ENCODE measurements around the gene DHFR. TPM values are rescaled to one million over a fixed set of nuclear protein-coding genes. Genes with fewer than 3 reads are reported as not detected.
"Not testable (repeated sequence)": the region's sequence is repeated elsewhere in the genome, so short reads cannot be mapped to it uniquely, and the experiment has no call there.

The DHFR gene
- polyA plus RNA-seq (ENCODE audit: insufficient read length in 4 of 4): 10 to 100 TPM; 68.8 to 74.3 (median 70.3) TPM

DNA sequence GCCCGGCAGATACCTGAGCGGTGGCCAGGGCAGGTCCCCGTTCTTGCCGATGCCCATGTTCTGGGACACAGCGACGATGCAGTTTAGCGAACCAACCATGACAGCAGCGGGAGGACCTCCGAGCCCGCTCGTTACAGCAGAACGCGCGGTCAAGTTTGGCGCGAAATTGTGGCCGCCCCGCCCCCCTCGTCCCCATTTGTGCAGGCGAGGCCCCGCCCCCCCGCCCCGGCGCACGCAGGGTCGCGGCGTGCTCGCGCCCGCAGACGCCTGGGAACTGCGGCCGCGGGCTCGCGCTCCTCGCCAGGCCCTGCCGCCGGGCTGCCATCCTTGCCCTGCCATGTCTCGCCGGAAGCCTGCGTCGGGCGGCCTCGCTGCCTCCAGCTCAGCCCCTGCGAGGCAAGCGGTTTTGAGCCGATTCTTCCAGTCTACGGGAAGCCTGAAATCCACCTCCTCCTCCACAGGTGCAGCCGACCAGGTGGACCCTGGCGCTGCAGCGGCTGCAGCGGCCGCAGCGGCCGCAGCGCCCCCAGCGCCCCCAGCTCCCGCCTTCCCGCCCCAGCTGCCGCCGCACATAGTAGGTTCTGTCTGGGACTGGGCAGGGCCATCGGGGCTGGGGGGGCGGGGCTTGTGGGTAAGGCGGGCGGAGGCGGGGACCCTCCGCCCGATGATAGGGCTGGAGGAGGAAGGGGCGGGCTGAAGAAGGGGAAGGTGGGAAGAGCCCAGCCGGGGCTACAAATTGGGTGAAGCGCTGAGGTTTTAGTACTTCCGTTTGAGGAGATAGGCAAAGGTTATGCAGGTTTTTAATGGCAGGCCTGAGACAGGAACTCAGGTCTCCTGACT, at the start of gene DHFR, which contains the start of gene MSH3:
Gene DHFR, minus strand, starts transcription at position 593 of the 840 bp plus-strand sequence. Its CDS starts 494 bp downstream, at position 99.
Gene MSH3, plus strand, starts transcription at position 262 of the 840 bp plus-strand sequence. Its CDS starts 76 bp downstream, at position 338.
- peak; percentile 60 to 83 (median 72) for DNase-seq (ENCODE audit: low read depth in 4 of 4, low spot score in 2 of 4)

DNA sequence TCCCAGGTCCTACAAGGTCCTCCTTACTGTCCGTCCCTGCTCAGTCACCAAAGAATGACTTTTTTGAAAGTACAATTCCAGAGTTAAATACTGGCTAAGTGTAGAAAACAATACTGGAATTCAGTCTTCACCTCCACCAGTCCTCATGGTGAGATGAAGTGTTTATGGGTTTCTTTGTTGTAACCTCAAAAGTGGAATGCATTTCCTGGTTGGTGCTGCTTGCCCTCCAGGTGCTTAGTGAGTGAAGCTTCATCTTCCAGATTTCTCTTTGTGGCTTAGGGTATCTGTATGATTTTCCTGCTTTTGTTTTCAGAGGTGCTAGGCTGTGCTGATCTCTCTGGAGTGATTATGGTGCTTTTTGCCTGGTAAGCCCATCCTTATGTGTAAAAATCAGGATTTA, 49.4 kb upstream of the DHFR start:
- no peak for DNase-seq (ENCODE audit: low read depth in 4 of 4, low spot score in 2 of 4)

DNA sequence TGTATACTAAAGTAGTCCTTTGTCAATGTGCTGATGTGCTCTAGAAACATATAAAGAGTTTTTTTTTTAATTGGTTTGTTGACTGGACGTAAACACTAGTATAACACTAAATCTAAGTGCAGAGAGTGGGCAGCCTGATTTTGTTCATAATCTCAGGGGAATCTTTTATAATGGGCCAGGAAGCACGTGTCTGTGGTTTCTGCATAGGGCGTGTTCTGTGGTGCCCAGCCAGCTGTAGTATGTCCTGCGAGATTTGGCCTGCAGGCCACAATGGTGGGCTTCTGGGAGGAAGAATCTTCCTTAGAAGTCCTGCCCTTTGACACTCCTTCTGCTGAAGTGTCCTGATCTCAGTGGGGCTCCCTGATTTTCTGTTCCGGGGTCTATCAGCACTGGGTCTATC, 49.0 kb upstream of the DHFR start:
- no peak for DNase-seq (ENCODE audit: low read depth in 4 of 4, low spot score in 2 of 4)

DNA sequence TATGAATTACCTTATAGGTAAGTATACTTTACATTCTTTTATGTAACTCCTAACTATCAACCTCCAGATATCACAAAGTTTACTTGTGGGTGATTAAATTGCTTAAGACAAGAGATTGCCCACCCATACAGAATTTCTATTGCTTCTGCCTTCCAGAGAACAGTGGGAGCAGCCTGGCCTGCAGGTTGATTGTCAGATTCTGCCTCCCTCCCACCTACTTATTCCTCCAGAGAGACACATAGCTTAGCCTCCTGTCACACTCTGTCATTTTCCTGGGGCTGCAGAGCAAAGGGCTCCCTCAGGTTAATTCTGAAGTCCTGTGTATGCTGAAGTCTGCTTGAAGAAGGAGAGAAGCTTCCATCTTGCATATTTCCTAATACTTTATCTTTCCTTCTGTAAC, 48.5 kb upstream of the DHFR start:
- no peak for DNase-seq (ENCODE audit: low read depth in 4 of 4, low spot score in 2 of 4)

DNA sequence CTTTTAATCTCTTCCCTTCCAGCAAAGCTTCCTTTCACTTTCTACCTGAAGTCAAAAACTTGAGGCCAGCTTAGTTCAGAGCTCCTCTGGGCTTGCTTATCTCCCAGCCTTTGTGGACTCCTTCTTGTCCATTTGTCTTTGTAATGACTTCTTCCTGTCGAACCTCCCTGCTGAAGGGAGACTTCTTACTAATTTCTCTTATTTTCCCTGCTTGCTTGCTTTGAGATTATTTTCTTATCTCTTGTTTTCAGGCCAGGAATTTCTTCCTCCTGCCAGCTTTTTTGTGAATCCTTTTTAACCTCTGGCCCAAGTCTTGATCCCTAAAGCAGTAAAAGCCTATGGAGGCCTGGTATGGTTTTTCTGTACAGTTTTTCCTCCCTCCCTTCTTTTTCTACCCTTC, 46.8 kb upstream of the DHFR start:
- no peak for DNase-seq (ENCODE audit: low read depth in 4 of 4, low spot score in 2 of 4)

DNA sequence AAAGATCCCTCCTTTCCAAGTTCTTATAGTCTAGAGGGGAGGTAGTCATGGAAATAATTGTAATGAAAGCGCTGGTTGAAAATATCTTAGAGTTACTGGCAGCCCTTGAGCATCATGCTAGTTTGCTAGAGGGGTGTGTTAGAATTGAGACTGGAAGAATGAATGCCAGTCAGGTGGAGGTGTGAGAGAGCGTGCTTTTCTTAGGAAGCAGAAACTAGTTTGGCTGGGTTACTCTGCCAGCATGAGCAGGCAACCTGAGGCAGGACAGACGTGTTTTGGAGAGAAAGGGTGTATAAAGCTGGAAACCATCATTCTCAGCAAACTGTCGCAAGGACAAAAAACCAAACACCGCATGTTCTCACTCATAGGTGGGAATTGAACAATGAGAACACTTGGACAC, 43.6 kb upstream of the DHFR start:
- no peak for DNase-seq (ENCODE audit: low read depth in 4 of 4, low spot score in 2 of 4)

DNA sequence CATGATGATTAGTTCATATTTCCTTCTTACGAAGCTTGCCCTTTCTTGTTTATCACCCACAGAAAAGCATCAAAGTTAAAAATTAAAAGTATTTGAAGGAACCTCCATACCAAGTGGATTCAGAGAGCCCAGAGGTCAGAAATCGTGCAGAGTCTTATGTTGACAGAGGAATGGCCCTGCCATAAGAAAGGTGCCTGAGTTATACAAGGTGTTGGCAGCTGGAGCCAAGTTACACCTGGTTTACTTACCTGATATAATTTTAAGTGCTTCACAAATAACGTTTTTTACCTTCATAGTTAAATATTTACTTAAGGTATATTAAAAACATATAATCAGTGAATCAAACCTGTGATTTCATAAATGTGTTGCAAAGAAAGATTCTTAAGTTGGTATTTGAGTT, 42.3 kb upstream of the DHFR start:
- DNase-seq (ENCODE audit: low read depth in 4 of 4, low spot score in 2 of 4): no peak

DNA sequence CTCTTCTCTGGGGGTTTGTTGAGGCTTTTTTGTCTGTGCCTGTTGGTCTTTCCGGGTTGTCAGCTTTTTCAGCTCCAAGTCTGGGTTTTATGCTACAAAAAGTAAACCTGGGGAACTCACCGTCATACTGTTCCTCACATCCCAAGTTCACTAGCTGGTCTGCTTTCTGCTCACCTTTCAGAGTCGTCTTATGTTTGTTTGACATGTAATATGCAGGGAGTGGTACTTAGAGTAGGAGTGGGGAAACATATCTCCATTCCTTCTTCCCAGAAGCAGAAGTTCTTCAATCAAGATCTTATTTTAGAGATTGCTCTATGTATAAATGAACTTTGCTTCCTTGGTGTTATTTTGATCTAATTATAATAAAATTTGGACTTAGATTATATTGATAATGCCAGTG, 41.7 kb upstream of the DHFR start:
- no peak for DNase-seq (ENCODE audit: low read depth in 4 of 4, low spot score in 2 of 4)

DNA sequence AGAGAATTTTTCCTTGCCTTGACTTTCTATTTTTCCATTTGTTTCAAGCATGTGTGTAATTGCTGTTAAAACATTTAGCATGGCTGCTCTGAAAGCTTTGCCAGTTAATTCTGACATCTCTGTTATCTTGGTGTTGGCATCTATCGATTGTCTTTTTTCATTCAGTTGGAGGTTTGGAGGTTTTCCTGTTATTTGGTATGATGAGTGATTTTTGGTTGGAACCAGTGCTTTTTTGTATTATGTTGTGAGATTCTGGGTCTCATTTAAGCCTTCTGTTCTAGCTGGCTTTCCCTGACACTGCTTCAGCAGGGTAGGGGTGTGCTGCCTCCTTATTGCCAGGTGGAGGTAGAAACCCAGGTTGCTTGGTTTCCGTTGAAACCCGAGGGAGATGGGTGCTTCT, 40.9 kb upstream of the DHFR start:
- DNase-seq (ENCODE audit: low read depth in 4 of 4, low spot score in 2 of 4): no peak

DNA sequence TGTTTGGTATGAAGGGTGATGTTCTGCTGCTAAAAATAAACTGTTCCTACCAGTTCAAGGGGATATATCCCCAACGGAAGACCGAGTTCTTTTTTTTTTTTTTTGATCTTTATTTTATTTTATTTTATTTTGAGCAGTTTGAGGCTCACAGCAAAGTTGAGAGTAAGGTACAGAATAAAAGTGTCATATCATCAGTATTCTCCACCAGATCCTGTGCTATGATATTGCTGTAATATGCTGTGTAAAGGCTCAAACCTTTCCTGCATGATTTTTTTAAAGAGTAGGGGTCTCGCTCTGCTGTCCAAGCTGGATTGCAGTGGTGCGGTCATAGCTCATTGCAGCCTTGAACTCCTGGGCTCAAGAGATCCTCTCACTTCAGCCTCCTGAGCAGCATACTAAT, 34.8 kb upstream of the DHFR start:
- DNase-seq (ENCODE audit: low read depth in 4 of 4, low spot score in 2 of 4): no peak

DNA sequence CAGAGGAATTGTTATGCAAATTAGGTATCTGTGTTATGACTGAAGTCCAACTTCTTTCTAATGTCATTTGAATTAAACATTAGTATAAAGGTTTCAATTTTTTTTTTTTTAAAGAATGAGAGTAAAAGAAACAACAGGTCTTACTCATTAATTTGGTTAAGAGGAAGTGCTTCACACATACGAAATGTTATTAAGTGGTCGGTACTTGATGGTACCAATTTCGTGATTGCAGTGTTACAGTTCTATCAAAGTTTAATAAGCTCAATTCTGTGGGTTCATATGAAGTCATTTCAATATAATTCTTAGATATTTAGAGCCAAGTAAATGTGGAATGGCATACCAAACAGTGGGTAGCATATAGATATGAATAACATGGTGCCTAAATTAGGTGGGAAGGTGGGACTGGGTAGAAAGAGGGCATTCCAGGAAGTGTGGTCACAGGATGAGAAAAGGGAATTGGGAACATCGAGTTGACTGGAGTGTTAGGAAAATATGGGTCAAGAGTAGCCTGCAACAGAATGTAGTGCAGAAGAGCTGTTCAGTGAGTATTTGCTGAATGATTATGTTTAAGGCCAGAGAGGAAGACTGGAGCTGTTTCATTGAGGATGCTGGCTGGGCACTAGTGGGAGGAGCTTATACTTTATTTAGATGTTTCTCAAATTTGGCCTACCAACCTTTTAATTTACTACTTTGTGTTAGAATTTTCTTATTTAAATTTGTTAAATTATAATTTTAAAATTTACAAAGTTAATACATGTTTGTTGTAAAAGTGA, 34.1 kb upstream of the DHFR start:
- DNase-seq (ENCODE audit: low read depth in 4 of 4, low spot score in 2 of 4): no peak

DNA sequence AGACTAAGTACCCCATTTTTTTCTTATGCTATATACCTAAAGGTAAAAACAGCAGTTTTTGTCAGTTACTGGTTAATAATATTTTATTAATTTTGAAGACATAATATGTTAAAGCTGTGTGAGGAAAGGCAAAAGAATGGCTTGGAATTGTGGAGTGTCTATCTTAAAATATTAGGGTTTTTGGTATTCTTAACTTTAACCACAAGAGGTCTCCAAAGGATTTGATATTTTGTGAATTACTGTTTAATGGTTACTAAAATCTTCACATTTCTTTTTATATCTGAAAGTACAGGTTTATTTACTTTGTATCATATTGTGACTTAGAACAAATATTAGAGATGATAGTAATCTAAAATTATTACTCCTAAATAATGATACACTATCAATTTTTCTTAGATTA, 32.0 kb upstream of the DHFR start:
- DNase-seq (ENCODE audit: low read depth in 4 of 4, low spot score in 2 of 4): peak in 1 of 4 donors; percentile 21

DNA sequence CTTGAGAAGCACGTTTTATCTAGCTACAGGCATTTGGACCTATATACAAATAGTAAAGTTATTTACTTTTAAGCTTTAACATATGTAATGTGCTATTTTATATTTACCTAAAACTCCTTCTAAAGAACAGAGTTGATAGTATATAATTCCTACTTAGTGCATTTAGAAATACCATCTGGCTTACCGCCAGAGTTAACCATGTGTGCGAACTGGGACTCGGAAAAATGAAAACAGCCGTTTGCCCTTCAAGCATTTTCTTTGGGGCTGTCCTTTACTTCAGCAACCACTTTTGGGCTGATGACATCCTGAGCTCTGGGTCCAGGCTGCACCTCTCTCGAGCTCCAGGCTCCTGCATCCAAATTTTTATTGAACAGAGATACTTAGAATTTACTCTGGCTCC, 21.9 kb upstream of the DHFR start:
- no peak for DNase-seq (ENCODE audit: low read depth in 4 of 4, low spot score in 2 of 4)

DNA sequence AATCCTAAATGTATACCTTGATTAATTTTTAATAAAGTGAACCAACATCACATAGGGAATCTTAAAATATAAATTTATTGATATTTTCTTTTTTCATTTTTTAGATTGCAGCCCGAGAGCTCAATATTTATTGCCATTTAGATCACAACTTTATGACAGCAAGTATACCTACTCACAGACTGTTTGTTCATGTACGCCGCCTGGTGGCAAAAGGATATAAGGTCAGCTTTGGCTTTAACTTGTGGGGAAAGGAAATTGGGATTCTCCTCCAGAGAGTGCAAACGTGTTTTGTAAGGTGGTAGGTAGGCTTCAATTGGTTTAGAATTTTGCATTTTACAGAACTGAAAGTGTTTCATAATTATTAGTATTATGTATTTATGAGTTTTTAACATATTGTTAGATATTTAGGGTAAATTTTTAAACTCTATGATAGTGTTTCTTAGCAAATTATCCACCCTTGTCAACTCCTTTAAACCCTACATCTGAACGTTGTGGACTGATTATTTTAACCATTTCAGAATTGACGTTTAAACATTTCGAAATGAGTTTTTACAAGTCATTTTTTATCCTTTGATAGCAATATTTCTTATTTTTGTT, 17.5 kb upstream of the DHFR start:
- DNase-seq (ENCODE audit: low read depth in 4 of 4, low spot score in 2 of 4): peak; percentile 31 to 68 (median 38)

DNA sequence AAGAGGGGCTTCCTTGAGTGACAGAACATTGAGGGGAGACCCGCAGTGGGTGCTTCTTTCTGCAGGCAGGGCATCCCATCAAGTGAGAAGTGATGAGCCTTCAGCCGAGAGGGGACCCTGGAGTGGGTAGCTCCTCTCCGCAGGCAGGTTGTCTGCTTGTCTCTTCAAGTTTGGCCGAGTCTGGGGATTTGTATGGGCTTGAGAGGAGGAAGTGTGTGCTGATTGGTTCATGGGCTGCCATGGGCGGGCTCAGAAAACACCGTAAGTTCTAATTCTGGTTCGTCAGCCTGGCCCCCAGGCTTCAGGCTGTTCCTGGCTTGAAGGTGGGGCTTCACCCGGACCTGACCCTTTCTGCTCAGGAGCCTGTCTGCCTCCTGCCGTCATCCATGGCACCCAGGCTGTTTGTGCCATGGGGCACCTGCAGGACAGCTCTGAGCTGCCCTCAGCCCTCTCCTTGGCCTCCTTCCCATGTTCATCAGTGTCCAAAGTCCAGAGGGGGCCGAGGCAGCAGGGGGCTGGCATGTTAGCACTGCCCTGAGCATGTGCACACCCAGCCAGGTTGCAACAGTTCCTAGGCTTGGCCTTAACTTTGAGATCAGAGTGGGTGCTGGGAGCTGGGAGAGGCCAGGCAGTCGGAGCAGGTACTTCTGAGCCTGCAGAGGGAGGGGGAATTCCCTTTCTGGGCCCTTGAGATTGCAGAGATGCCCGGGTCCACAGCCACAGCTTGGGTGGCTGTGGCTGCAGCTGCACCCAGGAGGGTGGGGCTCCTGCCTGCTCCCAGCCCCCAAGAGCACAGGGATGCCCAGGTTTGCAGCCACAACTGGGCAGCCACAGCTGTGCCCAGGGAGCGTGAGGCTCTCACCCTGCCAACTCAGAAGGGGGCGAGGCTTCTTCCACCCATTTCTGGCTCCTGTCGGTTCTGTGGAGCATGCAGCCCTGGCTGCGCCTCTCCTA, 13.5 kb upstream of the DHFR start:
- DNase-seq (ENCODE audit: low read depth in 4 of 4, low spot score in 2 of 4): no peak

DNA sequence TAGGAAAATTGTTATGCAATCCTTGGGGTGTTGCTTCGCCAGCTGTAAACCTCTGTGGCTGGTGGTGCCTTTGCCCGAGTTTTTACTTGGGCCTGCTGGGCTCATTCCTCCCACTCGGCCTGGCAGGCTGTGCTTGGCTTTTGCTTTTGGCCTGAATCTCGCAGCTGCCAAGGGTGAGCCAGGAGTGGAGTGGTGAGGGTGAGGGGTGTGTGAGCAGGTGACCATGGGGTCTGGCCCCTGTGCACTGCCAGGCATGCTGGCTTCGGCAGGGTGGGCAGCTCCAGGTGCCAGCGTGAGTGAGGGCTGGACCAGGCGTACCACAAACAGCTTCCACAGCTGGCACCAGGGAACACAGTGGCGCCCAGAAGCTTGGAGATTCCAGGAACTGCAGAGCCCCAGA, 12.6 kb upstream of the DHFR start:
- DNase-seq (ENCODE audit: low read depth in 4 of 4, low spot score in 2 of 4): no peak

DNA sequence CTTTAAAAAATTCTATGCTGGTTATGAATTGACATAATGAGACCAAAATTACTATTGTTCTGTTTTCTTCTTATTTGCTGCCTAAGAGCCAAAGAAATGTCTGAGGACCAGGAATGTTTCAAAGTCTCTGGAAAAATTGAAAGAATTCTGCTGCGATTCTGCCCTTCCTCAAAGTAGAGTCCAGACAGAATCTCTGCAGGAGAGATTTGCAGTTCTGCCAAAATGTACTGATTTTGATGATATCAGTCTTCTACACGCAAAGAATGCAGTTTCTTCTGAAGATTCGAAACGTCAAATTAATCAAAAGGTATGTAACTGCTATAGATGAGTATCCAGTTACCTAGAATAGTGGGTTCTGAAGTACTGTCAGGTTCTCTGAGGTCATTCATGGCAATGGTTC, 10.3 kb upstream of the DHFR start:
- DNase-seq (ENCODE audit: low read depth in 4 of 4, low spot score in 2 of 4): no peak

DNA sequence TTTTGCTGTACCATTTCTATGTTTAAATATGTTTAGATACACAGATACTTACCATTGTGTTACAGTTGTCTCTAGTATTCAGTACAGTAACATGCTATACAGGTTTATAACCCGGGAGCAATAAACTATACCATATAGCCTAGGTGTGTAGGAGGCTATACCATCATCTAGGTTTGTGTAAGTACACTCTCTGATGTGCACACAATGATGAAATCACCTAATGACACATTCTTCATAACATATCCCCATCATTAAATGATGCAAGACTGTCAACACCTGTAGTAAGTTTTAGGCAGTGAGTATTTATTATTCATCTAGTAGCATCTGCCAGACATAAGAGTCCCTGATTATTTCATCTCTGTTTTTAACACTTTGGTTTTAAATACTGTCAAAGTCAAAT, 7.3 kb upstream of the DHFR start:
- DNase-seq (ENCODE audit: low read depth in 4 of 4, low spot score in 2 of 4): no peak

DNA sequence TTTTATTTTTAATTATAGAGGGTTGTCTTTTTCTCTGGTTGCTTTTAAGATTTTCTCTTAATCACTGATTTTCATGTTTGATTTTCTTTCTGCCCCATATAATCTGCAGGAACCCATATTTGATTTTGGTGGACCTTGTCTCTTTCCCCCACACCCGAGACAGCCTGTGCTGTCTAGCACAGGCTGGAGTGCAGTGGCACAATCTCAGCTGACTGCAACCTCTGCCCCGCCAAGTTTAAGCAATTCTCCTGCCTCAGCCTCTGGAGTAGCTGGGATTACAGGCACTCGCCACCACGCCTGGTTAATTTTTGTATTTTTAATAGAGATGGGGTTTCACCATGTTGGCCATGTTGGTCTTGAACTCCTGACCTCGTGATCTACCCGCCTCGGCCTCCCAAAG, 5.9 kb upstream of the DHFR start:
- not testable (repeated sequence) for DNase-seq (ENCODE audit: low read depth in 4 of 4, low spot score in 2 of 4)

DNA sequence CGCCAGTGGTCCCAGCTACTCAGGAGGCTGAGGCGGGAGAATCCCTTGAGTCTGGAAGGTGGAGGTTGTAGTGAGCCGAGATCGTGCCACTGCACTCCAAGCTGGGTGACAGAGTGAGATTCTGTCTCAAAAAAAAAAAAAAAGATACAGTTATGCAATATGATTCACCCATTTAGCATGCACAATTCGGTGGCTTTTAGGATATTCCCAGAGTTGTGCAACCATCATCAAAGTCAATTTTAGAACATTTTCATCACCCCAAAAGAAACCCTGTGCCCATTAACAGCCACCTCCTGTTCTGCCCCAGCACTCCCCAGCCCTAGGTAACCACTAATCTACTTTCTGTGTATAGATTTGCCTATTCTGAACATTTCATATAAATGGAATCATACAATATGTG, 4.3 kb upstream of the DHFR start:
- DNase-seq (ENCODE audit: low read depth in 4 of 4, low spot score in 2 of 4): no peak
